GM23338 (cell line): ENCODE results near the gene DAPK1.

Experiments used
- CREB1 ChIP-seq: fragments of 250-450 bp; sonication (Bioruptor Pico); IDR thresholded peaks from 2 replicates; pipeline ENCODE4 v1.5.0; 2020; ENCODE audit warnings: low read depth, mild to moderate bottlenecking, moderate library complexity
- EZH2 ChIP-seq: fragments of 200-600 bp; sonication (generic); IDR thresholded peaks from one replicate; pipeline ENCODE4 v1.8.0; 2017; ENCODE audit warnings: antibody characterized with exemption, mild to moderate bottlenecking, low read depth; ENCODE audit not compliant: unreplicated experiment
- EZH2phosphoT487 ChIP-seq: fragments of 200-600 bp; sonication (generic); IDR thresholded peaks from one replicate; pipeline ENCODE4 v1.8.1; 2018; ENCODE audit warnings: antibody characterized with exemption; ENCODE audit not compliant: unreplicated experiment
- JUNB ChIP-seq: IDR thresholded peaks from one replicate; pipeline ENCODE4 v1.6.1; 2016; ENCODE audit warnings: antibody characterized with exemption; ENCODE audit not compliant: unreplicated experiment
- NANOG ChIP-seq: IDR thresholded peaks from 2 replicates; pipeline ENCODE4 v1.6.1; 2016; ENCODE audit warnings: antibody characterized with exemption, borderline replicate concordance
- POLR2AphosphoS5 ChIP-seq: IDR thresholded peaks from 2 replicates; pipeline ENCODE4 v1.6.1; 2016; ENCODE audit warnings: antibody characterized with exemption, low read depth
- TF ChIP-seq, protein P1 (sequence below), 2 experiments: fragments of 200-600 bp in 1 of 2; sonication (generic) in 1 of 2; conservative IDR thresholded peaks; 2 replicates each; pipeline versions ENCODE4 v1.5.1 to v1.6.1; 2016 to 2017; ENCODE audit warnings: antibody characterized with exemption in 2 of 2, low read depth in 2 of 2, mild to moderate bottlenecking in 2 of 2, moderate library complexity in 1 of 2
- TF ChIP-seq, protein P2 (sequence below): IDR thresholded peaks from one replicate; pipeline ENCODE4 v1.6.1; 2018; ENCODE audit warnings: antibody characterized with exemption; ENCODE audit not compliant: unreplicated experiment
- TF ChIP-seq, protein P3 (sequence below): IDR thresholded peaks from 2 replicates; pipeline ENCODE4 v1.6.1; 2016; ENCODE audit warnings: antibody characterized with exemption
- TF ChIP-seq, protein P4 (sequence below): fragments of 250-450 bp; sonication (Bioruptor Pico); IDR thresholded peaks from 2 replicates; pipeline ENCODE4 v1.5.0; 2020; ENCODE audit warnings: mild to moderate bottlenecking, moderate library complexity

DNA sequence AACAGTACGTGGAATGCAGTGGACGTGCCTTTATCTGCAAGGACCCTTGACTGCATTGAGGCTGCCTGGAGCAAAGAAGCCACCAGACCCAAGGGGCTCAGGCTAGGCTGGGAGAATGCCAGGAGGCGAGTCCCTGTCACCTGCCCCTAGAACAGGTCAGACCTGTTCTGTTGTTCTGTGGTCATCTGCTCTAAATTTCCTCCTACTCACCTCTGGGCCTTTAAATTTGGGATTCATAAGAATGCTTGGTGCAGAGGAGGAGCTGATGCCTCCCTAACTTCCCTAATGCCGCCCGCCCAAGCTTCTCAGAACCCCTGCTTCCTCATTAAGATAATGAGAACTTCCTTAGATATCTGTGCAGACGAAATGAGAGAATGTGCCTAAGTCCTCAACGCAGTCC is 32.0 kb downstream of the DAPK1 start:
- TF ChIP-seq, protein P1, sequence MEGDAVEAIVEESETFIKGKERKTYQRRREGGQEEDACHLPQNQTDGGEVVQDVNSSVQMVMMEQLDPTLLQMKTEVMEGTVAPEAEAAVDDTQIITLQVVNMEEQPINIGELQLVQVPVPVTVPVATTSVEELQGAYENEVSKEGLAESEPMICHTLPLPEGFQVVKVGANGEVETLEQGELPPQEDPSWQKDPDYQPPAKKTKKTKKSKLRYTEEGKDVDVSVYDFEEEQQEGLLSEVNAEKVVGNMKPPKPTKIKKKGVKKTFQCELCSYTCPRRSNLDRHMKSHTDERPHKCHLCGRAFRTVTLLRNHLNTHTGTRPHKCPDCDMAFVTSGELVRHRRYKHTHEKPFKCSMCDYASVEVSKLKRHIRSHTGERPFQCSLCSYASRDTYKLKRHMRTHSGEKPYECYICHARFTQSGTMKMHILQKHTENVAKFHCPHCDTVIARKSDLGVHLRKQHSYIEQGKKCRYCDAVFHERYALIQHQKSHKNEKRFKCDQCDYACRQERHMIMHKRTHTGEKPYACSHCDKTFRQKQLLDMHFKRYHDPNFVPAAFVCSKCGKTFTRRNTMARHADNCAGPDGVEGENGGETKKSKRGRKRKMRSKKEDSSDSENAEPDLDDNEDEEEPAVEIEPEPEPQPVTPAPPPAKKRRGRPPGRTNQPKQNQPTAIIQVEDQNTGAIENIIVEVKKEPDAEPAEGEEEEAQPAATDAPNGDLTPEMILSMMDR (conservative IDR thresholded peaks at IDR 0.05; ENCODE audit: low read depth in 2 of 2): no peak
- TF ChIP-seq EZH2phosphoT487 (no peak), EZH2 (no peak), POLR2AphosphoS5 (no peak), NANOG (no peak), CREB1 (CRISPR knock-in tag) (no peak), JUNB (no peak)
- TF ChIP-seq, protein P2, sequence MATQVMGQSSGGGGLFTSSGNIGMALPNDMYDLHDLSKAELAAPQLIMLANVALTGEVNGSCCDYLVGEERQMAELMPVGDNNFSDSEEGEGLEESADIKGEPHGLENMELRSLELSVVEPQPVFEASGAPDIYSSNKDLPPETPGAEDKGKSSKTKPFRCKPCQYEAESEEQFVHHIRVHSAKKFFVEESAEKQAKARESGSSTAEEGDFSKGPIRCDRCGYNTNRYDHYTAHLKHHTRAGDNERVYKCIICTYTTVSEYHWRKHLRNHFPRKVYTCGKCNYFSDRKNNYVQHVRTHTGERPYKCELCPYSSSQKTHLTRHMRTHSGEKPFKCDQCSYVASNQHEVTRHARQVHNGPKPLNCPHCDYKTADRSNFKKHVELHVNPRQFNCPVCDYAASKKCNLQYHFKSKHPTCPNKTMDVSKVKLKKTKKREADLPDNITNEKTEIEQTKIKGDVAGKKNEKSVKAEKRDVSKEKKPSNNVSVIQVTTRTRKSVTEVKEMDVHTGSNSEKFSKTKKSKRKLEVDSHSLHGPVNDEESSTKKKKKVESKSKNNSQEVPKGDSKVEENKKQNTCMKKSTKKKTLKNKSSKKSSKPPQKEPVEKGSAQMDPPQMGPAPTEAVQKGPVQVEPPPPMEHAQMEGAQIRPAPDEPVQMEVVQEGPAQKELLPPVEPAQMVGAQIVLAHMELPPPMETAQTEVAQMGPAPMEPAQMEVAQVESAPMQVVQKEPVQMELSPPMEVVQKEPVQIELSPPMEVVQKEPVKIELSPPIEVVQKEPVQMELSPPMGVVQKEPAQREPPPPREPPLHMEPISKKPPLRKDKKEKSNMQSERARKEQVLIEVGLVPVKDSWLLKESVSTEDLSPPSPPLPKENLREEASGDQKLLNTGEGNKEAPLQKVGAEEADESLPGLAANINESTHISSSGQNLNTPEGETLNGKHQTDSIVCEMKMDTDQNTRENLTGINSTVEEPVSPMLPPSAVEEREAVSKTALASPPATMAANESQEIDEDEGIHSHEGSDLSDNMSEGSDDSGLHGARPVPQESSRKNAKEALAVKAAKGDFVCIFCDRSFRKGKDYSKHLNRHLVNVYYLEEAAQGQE: no peak
- TF ChIP-seq, protein P3, sequence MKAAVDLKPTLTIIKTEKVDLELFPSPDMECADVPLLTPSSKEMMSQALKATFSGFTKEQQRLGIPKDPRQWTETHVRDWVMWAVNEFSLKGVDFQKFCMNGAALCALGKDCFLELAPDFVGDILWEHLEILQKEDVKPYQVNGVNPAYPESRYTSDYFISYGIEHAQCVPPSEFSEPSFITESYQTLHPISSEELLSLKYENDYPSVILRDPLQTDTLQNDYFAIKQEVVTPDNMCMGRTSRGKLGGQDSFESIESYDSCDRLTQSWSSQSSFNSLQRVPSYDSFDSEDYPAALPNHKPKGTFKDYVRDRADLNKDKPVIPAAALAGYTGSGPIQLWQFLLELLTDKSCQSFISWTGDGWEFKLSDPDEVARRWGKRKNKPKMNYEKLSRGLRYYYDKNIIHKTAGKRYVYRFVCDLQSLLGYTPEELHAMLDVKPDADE: no peak
- TF ChIP-seq, protein P4, sequence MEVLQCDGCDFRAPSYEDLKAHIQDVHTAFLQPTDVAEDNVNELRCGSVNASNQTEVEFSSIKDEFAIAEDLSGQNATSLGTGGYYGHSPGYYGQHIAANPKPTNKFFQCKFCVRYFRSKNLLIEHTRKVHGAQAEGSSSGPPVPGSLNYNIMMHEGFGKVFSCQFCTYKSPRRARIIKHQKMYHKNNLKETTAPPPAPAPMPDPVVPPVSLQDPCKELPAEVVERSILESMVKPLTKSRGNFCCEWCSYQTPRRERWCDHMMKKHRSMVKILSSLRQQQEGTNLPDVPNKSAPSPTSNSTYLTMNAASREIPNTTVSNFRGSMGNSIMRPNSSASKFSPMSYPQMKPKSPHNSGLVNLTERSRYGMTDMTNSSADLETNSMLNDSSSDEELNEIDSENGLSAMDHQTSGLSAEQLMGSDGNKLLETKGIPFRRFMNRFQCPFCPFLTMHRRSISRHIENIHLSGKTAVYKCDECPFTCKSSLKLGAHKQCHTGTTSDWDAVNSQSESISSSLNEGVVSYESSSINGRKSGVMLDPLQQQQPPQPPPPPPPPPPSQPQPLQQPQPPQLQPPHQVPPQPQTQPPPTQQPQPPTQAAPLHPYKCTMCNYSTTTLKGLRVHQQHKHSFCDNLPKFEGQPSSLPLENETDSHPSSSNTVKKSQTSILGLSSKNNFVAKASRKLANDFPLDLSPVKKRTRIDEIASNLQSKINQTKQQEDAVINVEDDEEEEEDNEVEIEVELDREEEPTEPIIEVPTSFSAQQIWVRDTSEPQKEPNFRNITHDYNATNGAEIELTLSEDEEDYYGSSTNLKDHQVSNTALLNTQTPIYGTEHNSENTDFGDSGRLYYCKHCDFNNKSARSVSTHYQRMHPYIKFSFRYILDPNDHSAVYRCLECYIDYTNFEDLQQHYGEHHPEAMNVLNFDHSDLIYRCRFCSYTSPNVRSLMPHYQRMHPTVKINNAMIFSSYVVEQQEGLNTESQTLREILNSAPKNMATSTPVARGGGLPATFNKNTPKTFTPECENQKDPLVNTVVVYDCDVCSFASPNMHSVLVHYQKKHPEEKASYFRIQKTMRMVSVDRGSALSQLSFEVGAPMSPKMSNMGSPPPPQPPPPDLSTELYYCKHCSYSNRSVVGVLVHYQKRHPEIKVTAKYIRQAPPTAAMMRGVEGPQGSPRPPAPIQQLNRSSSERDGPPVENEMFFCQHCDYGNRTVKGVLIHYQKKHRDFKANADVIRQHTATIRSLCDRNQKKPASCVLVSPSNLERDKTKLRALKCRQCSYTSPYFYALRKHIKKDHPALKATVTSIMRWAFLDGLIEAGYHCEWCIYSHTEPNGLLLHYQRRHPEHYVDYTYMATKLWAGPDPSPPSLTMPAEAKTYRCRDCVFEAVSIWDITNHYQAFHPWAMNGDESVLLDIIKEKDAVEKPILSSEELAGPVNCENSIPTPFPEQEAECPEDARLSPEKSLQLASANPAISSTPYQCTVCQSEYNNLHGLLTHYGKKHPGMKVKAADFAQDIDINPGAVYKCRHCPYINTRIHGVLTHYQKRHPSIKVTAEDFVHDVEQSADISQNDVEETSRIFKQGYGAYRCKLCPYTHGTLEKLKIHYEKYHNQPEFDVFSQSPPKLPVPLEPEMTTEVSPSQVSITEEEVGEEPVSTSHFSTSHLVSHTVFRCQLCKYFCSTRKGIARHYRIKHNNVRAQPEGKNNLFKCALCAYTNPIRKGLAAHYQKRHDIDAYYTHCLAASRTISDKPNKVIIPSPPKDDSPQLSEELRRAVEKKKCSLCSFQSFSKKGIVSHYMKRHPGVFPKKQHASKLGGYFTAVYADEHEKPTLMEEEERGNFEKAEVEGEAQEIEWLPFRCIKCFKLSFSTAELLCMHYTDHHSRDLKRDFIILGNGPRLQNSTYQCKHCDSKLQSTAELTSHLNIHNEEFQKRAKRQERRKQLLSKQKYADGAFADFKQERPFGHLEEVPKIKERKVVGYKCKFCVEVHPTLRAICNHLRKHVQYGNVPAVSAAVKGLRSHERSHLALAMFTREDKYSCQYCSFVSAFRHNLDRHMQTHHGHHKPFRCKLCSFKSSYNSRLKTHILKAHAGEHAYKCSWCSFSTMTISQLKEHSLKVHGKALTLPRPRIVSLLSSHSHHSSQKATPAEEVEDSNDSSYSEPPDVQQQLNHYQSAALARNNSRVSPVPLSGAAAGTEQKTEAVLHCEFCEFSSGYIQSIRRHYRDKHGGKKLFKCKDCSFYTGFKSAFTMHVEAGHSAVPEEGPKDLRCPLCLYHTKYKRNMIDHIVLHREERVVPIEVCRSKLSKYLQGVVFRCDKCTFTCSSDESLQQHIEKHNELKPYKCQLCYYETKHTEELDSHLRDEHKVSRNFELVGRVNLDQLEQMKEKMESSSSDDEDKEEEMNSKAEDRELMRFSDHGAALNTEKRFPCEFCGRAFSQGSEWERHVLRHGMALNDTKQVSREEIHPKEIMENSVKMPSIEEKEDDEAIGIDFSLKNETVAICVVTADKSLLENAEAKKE (CRISPR knock-in tag): no peak
